Esophagus squamous epithelium (tissue), 4 donors: ENCODE measurements around the gene AHRR.

Source experiments
- POLR2A ChIP-seq, 4 donors: fragments of 450-650 bp; IDR thresholded peaks; one replicate each; pipeline ENCODE4 v1.6.1; 2017; ENCODE audit warnings: antibody characterized with exemption in 4 of 4, mild to moderate bottlenecking in 4 of 4, moderate library complexity in 3 of 4
- TF ChIP-seq, protein P1 (sequence below), 6 experiments: fragments of 450-650 bp in 4 of 6; fragments of 200-600 bp in 2 of 6; sonication (generic) in 2 of 6; IDR thresholded peaks; one replicate each; pipeline ENCODE4 v1.5.1; 2016 to 2019; ENCODE audit warnings: antibody characterized with exemption in 6 of 6, mild to moderate bottlenecking in 4 of 6, moderate library complexity in 4 of 6

DNA sequence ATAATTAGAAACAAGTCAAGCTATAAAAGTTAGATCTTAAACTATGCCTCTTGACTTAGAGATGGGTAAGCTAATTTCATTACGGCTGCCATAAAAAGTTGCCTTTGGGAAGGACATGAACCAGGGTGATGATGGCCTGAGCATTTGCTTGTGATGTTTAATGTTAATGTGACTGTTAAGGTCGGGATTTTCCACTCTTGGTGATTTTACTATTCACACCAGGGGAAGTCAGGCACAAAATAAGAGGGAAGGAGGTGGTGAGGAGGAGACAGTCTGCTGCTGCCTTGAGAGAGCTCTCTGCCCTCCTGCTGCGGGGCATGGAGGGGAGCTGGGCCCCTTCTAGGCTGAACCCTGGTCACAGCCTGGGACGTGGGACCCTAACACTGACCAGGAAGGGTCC lies 34.4 kb downstream of the AHRR start:
- TF ChIP-seq, protein P1, sequence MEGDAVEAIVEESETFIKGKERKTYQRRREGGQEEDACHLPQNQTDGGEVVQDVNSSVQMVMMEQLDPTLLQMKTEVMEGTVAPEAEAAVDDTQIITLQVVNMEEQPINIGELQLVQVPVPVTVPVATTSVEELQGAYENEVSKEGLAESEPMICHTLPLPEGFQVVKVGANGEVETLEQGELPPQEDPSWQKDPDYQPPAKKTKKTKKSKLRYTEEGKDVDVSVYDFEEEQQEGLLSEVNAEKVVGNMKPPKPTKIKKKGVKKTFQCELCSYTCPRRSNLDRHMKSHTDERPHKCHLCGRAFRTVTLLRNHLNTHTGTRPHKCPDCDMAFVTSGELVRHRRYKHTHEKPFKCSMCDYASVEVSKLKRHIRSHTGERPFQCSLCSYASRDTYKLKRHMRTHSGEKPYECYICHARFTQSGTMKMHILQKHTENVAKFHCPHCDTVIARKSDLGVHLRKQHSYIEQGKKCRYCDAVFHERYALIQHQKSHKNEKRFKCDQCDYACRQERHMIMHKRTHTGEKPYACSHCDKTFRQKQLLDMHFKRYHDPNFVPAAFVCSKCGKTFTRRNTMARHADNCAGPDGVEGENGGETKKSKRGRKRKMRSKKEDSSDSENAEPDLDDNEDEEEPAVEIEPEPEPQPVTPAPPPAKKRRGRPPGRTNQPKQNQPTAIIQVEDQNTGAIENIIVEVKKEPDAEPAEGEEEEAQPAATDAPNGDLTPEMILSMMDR (IDR thresholded peaks at IDR 0.05): no peak
- no peak for TF ChIP-seq POLR2A (IDR thresholded peaks at IDR 0.05)
